GM23338 (cell line): ENCODE data around the gene PNPT1. TPM values are rescaled to one million over a fixed set of nuclear protein-coding genes. Genes with fewer than 3 reads are reported as not detected.

ENCODE experiments used
- ATAC-seq: fragments of 200-7000 bp; cut with Tn5 transposase; 3 replicates; pipeline ENCODE4 v1.9.1; 2020
- DNase-seq: peaks from one replicate; pipeline ENCODE4 v3.0.0-alpha.2; 2015; ENCODE audit warnings: low spot score
- H2AFZ ChIP-seq: fragments of 200-600 bp; sonication (generic); 2 replicates; pipeline ENCODE4 v1.8.0; 2016; ENCODE audit warnings: antibody characterized with exemption, mild to moderate bottlenecking, moderate library complexity
- H3F3A ChIP-seq: fragments of 200-600 bp; sonication (generic); replicated peaks from 2 replicates; pipeline ENCODE4 v1.8.0; 2017; ENCODE audit warnings: antibody characterized with exemption, mixed run types, low read depth
- H3K27ac ChIP-seq: fragments of 200-600 bp; sonication (generic); 2 replicates; pipeline ENCODE4 v1.6.1; 2016; ENCODE audit warnings: low read depth
- H3K27me3 ChIP-seq: fragments of 200-600 bp; sonication (generic); 2 replicates; pipeline ENCODE4 v1.8.0; 2016; ENCODE audit warnings: mild to moderate bottlenecking, mixed run types, moderate library complexity; ENCODE audit not compliant: insufficient read depth
- H3K36me3 ChIP-seq: fragments of 200-600 bp; sonication (generic); 2 replicates; pipeline ENCODE4 v1.8.0; 2016; ENCODE audit warnings: mild to moderate bottlenecking; ENCODE audit not compliant: insufficient read depth
- H3K4me1 ChIP-seq: fragments of 200-600 bp; sonication (generic); 2 replicates; pipeline ENCODE4 v1.8.0; 2016; ENCODE audit warnings: mild to moderate bottlenecking, moderate library complexity; ENCODE audit not compliant: insufficient read depth
- H3K4me2 ChIP-seq: fragments of 200-600 bp; sonication (generic); 2 replicates; pipeline ENCODE4 v1.7.1; 2017; ENCODE audit warnings: mixed run types
- H3K4me3 ChIP-seq: fragments of 200-600 bp; sonication (generic); 2 replicates; pipeline ENCODE4 v1.6.1; 2016; ENCODE audit warnings: mixed run types
- H3K79me2 ChIP-seq: fragments of 200-600 bp; sonication (generic); replicated peaks from 2 replicates; pipeline ENCODE4 v1.8.0; 2017; ENCODE audit warnings: mild to moderate bottlenecking; ENCODE audit not compliant: insufficient read depth
- H3K9me2 ChIP-seq: fragments of 200-600 bp; sonication (generic); 2 replicates; pipeline ENCODE4 v1.8.0; 2017; ENCODE audit not compliant: insufficient read depth
- H4K20me1 ChIP-seq: fragments of 200-600 bp; sonication (generic); replicated peaks from 2 replicates; pipeline ENCODE4 v1.8.0; 2017; ENCODE audit warnings: mild to moderate bottlenecking; ENCODE audit not compliant: insufficient read depth
- H3K27ac Mint-ChIP-seq: 2 replicates; pipeline ENCODE4 v1.8.0; 2020; ENCODE audit warnings: inconsistent platforms, mild to moderate bottlenecking, moderate library complexity, mixed read lengths
- H3K27me3 Mint-ChIP-seq: 3 replicates; pipeline ENCODE4 v1.8.0; 2022; ENCODE audit warnings: low read depth, mild to moderate bottlenecking, moderate library complexity, mixed read lengths, inconsistent platforms; ENCODE audit not compliant: insufficient read depth, poor library complexity
- H3K36me3 Mint-ChIP-seq: 3 replicates; pipeline ENCODE4 v1.8.0; 2021; ENCODE audit warnings: low read depth, mild to moderate bottlenecking, inconsistent platforms, moderate library complexity, mixed read lengths
- H3K4me1 Mint-ChIP-seq: 3 replicates; pipeline ENCODE4 v1.8.0; 2020; ENCODE audit warnings: mild to moderate bottlenecking, inconsistent platforms, mixed read lengths
- H3K4me3 Mint-ChIP-seq: 3 replicates; pipeline ENCODE4 v1.8.0; 2021; ENCODE audit warnings: moderate library complexity, mild to moderate bottlenecking, inconsistent platforms, mixed read lengths
- H3K9me3 Mint-ChIP-seq: 3 replicates; pipeline ENCODE4 v1.8.0; 2020; ENCODE audit warnings: moderate library complexity, mild to moderate bottlenecking, inconsistent platforms, mixed read lengths
- CREB1 ChIP-seq: fragments of 250-450 bp; sonication (Bioruptor Pico); IDR thresholded peaks from 2 replicates; pipeline ENCODE4 v1.5.0; 2020; ENCODE audit warnings: low read depth, mild to moderate bottlenecking, moderate library complexity
- EZH2phosphoT487 ChIP-seq: fragments of 200-600 bp; sonication (generic); IDR thresholded peaks from one replicate; pipeline ENCODE4 v1.8.1; 2018; ENCODE audit warnings: antibody characterized with exemption; ENCODE audit not compliant: unreplicated experiment
- JUNB ChIP-seq: IDR thresholded peaks from one replicate; pipeline ENCODE4 v1.6.1; 2016; ENCODE audit warnings: antibody characterized with exemption; ENCODE audit not compliant: unreplicated experiment
- NANOG ChIP-seq: IDR thresholded peaks from 2 replicates; pipeline ENCODE4 v1.6.1; 2016; ENCODE audit warnings: antibody characterized with exemption, borderline replicate concordance
- POLR2AphosphoS5 ChIP-seq: IDR thresholded peaks from 2 replicates; pipeline ENCODE4 v1.6.1; 2016; ENCODE audit warnings: antibody characterized with exemption, low read depth
- ZNF331 ChIP-seq: fragments of 250-450 bp; sonication (Bioruptor Pico); IDR thresholded peaks from 2 replicates; pipeline ENCODE4 v1.5.0; 2020; ENCODE audit warnings: low read depth, mild to moderate bottlenecking, moderate library complexity
- polyA plus RNA-seq: library from polyadenylated mRNA; unstranded; fragments of >200 nt; fragmentation: Nextera tagmentation; extraction: Ambion mirVana; gene quantifications from 2 replicates; pipeline ENCODE4 v1.2.1, GENCODE V29; 2016
- total RNA-seq: library from RNA; depleted of rRNA; stranded (reverse); fragments of >200 nt; shearing (Covaris generic); gene quantifications from 2 replicates; pipeline ENCODE4 v1.2.3, GENCODE V29; 2014
- TF ChIP-seq, protein P1 (sequence below): fragments of 250-450 bp; sonication (Bioruptor Pico); IDR thresholded peaks from 2 replicates; pipeline ENCODE4 v1.5.0; 2020; ENCODE audit warnings: mild to moderate bottlenecking, moderate library complexity

Gene PNPT1
- total and polyA plus RNA-seq, 2 experiments from 2014 or later = 31.1 to 34.6 TPM

DNA sequence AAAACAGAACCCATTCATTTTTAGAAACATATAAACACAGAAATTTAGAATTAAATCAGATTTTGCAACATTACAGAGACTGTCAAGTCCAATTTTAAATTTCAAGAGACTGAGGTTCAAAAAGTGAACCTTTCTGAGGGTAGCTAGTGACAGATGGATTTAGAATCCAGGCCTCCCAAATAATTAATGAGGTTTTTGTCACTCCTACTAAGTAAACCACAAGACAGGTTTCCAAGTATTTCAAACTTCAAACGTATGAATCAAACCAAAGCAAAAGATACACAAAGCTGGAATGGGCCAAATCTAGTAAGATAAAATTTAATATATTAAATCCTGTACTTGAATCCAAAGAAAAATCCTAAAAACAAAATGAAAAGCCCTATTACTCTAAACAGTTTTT lies 101.5 kb downstream of the PNPT1 start (continued):
- TF ChIP-seq, protein P1, sequence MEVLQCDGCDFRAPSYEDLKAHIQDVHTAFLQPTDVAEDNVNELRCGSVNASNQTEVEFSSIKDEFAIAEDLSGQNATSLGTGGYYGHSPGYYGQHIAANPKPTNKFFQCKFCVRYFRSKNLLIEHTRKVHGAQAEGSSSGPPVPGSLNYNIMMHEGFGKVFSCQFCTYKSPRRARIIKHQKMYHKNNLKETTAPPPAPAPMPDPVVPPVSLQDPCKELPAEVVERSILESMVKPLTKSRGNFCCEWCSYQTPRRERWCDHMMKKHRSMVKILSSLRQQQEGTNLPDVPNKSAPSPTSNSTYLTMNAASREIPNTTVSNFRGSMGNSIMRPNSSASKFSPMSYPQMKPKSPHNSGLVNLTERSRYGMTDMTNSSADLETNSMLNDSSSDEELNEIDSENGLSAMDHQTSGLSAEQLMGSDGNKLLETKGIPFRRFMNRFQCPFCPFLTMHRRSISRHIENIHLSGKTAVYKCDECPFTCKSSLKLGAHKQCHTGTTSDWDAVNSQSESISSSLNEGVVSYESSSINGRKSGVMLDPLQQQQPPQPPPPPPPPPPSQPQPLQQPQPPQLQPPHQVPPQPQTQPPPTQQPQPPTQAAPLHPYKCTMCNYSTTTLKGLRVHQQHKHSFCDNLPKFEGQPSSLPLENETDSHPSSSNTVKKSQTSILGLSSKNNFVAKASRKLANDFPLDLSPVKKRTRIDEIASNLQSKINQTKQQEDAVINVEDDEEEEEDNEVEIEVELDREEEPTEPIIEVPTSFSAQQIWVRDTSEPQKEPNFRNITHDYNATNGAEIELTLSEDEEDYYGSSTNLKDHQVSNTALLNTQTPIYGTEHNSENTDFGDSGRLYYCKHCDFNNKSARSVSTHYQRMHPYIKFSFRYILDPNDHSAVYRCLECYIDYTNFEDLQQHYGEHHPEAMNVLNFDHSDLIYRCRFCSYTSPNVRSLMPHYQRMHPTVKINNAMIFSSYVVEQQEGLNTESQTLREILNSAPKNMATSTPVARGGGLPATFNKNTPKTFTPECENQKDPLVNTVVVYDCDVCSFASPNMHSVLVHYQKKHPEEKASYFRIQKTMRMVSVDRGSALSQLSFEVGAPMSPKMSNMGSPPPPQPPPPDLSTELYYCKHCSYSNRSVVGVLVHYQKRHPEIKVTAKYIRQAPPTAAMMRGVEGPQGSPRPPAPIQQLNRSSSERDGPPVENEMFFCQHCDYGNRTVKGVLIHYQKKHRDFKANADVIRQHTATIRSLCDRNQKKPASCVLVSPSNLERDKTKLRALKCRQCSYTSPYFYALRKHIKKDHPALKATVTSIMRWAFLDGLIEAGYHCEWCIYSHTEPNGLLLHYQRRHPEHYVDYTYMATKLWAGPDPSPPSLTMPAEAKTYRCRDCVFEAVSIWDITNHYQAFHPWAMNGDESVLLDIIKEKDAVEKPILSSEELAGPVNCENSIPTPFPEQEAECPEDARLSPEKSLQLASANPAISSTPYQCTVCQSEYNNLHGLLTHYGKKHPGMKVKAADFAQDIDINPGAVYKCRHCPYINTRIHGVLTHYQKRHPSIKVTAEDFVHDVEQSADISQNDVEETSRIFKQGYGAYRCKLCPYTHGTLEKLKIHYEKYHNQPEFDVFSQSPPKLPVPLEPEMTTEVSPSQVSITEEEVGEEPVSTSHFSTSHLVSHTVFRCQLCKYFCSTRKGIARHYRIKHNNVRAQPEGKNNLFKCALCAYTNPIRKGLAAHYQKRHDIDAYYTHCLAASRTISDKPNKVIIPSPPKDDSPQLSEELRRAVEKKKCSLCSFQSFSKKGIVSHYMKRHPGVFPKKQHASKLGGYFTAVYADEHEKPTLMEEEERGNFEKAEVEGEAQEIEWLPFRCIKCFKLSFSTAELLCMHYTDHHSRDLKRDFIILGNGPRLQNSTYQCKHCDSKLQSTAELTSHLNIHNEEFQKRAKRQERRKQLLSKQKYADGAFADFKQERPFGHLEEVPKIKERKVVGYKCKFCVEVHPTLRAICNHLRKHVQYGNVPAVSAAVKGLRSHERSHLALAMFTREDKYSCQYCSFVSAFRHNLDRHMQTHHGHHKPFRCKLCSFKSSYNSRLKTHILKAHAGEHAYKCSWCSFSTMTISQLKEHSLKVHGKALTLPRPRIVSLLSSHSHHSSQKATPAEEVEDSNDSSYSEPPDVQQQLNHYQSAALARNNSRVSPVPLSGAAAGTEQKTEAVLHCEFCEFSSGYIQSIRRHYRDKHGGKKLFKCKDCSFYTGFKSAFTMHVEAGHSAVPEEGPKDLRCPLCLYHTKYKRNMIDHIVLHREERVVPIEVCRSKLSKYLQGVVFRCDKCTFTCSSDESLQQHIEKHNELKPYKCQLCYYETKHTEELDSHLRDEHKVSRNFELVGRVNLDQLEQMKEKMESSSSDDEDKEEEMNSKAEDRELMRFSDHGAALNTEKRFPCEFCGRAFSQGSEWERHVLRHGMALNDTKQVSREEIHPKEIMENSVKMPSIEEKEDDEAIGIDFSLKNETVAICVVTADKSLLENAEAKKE (CRISPR knock-in tag) = no peak

DNA sequence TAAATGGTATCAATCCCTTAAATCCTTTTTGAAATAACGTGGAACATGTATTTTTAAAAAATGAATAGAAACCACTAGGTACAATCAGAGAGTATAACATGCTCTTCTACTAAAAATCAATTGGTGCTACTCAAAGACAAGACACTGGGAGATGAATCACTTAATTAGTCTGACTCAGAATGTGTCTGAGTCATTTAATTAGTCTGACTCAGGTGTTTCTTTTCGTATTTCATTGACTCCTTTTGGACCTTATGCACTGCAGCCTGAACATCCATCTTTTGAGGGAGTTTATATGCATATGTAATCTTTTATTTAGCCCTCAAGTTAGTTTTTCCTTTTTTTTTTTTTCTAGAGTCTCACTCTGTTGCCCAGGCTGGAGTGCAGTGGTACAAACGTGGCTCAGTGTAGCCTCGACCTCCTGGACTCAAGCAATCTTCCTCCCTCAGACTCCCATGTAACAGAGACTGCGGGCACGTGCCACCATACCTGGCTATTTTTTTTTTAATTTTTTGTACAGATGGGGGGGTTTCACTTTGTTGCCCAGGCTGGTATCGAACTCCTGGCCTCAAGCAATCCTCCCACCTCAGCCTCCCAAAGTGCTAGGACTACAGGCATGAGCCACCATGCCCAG lies 102.7 kb downstream of the PNPT1 start:
- DNase-seq (no peak), ATAC-seq (no peak)
- Mint-ChIP-seq H3K27me3 (no peaks in the 10 kb centered on the region), H3K27ac (no peak overlapping the region), H3K9me3 (no peaks in the 10 kb centered on the region), H3K4me3 (no peak overlapping the region), H3K36me3 (0 out of 3 replicates have a peak, but pooled peaks cover 2% of the 10 kb centered on the region), H3K4me1 (no peaks in the 10 kb centered on the region)
- no peaks in the 10 kb centered on the region for H3K36me3 ChIP-seq
- no peak overlapping the region for H3K27ac ChIP-seq
- no peaks in the 10 kb centered on the region for H3K4me1 ChIP-seq
- H4K20me1 ChIP-seq = no peaks in the 10 kb centered on the region
- H3K9me2 ChIP-seq = no peaks in the 10 kb centered on the region
- H3K79me2 ChIP-seq = no peaks in the 10 kb centered on the region
- H3F3A ChIP-seq = no peaks in the 10 kb centered on the region
- H3K4me2 ChIP-seq = no peak overlapping the region
- H3K4me3 ChIP-seq = no peak overlapping the region
- H3K27me3 ChIP-seq = no peaks in the 10 kb centered on the region
- H2AFZ ChIP-seq = no peak overlapping the region
- TF ChIP-seq EZH2phosphoT487 = no peak
- TF ChIP-seq POLR2AphosphoS5 = no peak
- TF ChIP-seq, protein P1 (CRISPR knock-in tag) = no peak
- no peak for TF ChIP-seq CREB1 (CRISPR knock-in tag)
- no peak for TF ChIP-seq NANOG
- TF ChIP-seq ZNF331 (CRISPR knock-in tag) = no peak
- TF ChIP-seq JUNB = no peak
